GM12878 (cell line): ENCODE results near the gene NT5C2. TPM values are rescaled to one million over a fixed set of nuclear protein-coding genes. Genes with fewer than 3 reads are reported as not detected.

ENCODE experiments used
- ATAC-seq: fragments of 200-7000 bp; cut with Tn5 transposase; 3 replicates; pipeline ENCODE4 v1.9.1; 2020; ENCODE audit warnings: mild to moderate bottlenecking, moderate library complexity
- BruUV-seq: library from RNA; stranded (reverse); fragments of 400-500 nt; replicated peaks from 2 replicates; lab custom pipeline; 2021; lab: Mats Ljungman, UMichigan
- CTCF ChIA-PET: fragments of 300-600 bp; sonication (Branson Sonifier 250); formaldehyde crosslinking; extraction: SDS; loops from one replicate; lab custom pipeline; 2021; ENCODE audit warnings: inconsistent platforms; lab: Yijun Ruan, JAX
- POLR2A ChIA-PET: fragments of 350-600 bp; formaldehyde crosslinking; extraction: SDS; loops from one replicate; lab custom pipeline; 2021; ENCODE audit warnings: inconsistent platforms; lab: Charles Lee
- RAD21 ChIA-PET: fragments of 300-600 bp; sonication (Branson Sonifier 250); formaldehyde crosslinking; loops from one replicate; lab custom pipeline; 2023; ENCODE audit warnings: antibody characterized with exemption; ENCODE audit not compliant: unreplicated experiment; lab: Charles Lee
- SMC1A ChIA-PET: fragments of 300-600 bp; sonication (Branson Sonifier 250); formaldehyde crosslinking; loops from one replicate; lab custom pipeline; 2023; ENCODE audit not compliant: unreplicated experiment, uncharacterized antibody; lab: Charles Lee
- DNase-seq: peaks from one replicate; pipeline ENCODE4 v3.0.0-alpha.2; 2011; ENCODE audit warnings: low read depth, low spot score
- FAIRE-seq: peaks from 3 replicates; lab custom pipeline; 2011; peaks lifted over from hg19 to GRCh38; lab: Jason Lieb, UNC
- H2AFZ ChIP-seq: 2 replicates; pipeline ENCODE4 v1.6.0; 2011; ENCODE audit warnings: low read depth, low read length, control low read depth; ENCODE audit not compliant: control insufficient read depth
- H3K27ac ChIP-seq: 2 replicates; pipeline ENCODE4 v1.5.1; 2011; ENCODE audit warnings: control low read depth; ENCODE audit not compliant: control insufficient read depth, insufficient read depth
- H3K27me3 ChIP-seq, 2 experiments: replicated peaks in 1 of 2; 2 replicates each; pipeline versions ENCODE4 v1.6.0 to v1.6.1; 2011; ENCODE audit warnings: low read length in 1 of 2; ENCODE audit not compliant: control insufficient read depth in 2 of 2, insufficient read depth in 2 of 2
- H3K36me3 ChIP-seq, 2 experiments: 2 replicates each; pipeline ENCODE4 v1.5.1; 2011; ENCODE audit warnings: low read length in 1 of 2; ENCODE audit not compliant: control insufficient read depth in 2 of 2, insufficient read depth in 2 of 2
- H3K4me1 ChIP-seq: 2 replicates; pipeline ENCODE4 v1.6.1; 2011; ENCODE audit warnings: mild to moderate bottlenecking, low read length, moderate library complexity, mixed read lengths; ENCODE audit not compliant: control insufficient read depth, insufficient read depth
- H3K4me2 ChIP-seq: 2 replicates; pipeline ENCODE4 v1.6.0; 2011; ENCODE audit warnings: control low read depth; ENCODE audit not compliant: control insufficient read depth, insufficient read depth
- H3K4me3 ChIP-seq: fragments of 200-600 bp; sonication (generic); 2 replicates; pipeline ENCODE4 v1.5.1; 2016
- H3K79me2 ChIP-seq: 2 replicates; pipeline ENCODE4 v1.6.0; 2011; ENCODE audit warnings: low read length; ENCODE audit not compliant: control insufficient read depth, insufficient read depth
- H3K9ac ChIP-seq: 2 replicates; pipeline ENCODE4 v1.8.0; 2011; ENCODE audit warnings: low read length, control low read depth, mixed read lengths; ENCODE audit not compliant: control insufficient read depth, insufficient read depth
- H3K9me3 ChIP-seq: replicated peaks from 3 replicates; pipeline ENCODE4 v1.5.1; 2011; ENCODE audit warnings: mild to moderate bottlenecking, low read length; ENCODE audit not compliant: control insufficient read depth, insufficient read depth
- H4K20me1 ChIP-seq: 2 replicates; pipeline ENCODE4 v1.6.0; 2011; ENCODE audit not compliant: control insufficient read depth, insufficient read depth
- CHD1 ChIP-seq: IDR thresholded peaks from 2 replicates; pipeline ENCODE4 v1.6.1; 2012; ENCODE audit warnings: low read depth, low read length, improper control_type of control experiment
- WGBS: methylation state at CpG from one replicate; pipeline ENCODE4 v1.1.6; 2016; ENCODE audit warnings: low lambda C conversion rate; ENCODE audit not compliant: insufficient replicate concordance, insufficient coverage; ENCODE audit errors: missing lambda C conversion rate; 5-methylcytosine and 5-hydroxymethylcytosine counted together
- in situ Hi-C: fragments of 300-500 bp; cut with MboI; formaldehyde crosslinking; loops from 9 replicates; pipeline ENCODE4 v1.14.3; 2018; ENCODE audit warnings: mixed read lengths
- intact Hi-C: fragments of 100-400 bp; cut with micrococcal nuclease; formaldehyde crosslinking; loops from one replicate; pipeline ENCODE4 v1.14.2; 2022; ENCODE audit not compliant: unreplicated experiment
- polyA plus RNA-seq, 11 experiments: library from polyadenylated mRNA; depleted of rRNA in 4 of 11; unstranded in 6 of 11; stranded (reverse) in 5 of 11; fragments of >200 nt; fragmentation: Nextera tagmentation in 4 of 11; fragmentation: Illumina TruSeq in 1 of 11; extraction: Ambion mirVana in 4 of 11; extraction: Trizol in 1 of 11; gene quantifications; 1 replicate in 1 of 11; 2 replicates in 10 of 11; pipeline versions ENCODE4 v1.2.1 to v1.2.3, GENCODE V29; 2011 to 2016; ENCODE audit warnings: inconsistent platforms in 2 of 11, missing spikeins in 2 of 11, low read depth in 1 of 11
- total RNA-seq, 4 experiments: library from RNA; depleted of rRNA in 3 of 4; stranded (reverse); fragments of >200 nt in 3 of 4; fragmentation: Illumina TruSeq in 1 of 4; extraction: Trizol in 1 of 4; gene quantifications; 2 replicates each; pipeline versions ENCODE4 v1.2.1 to v1.2.3, GENCODE V29; 2013 to 2021
- TF ChIP-seq, protein P1 (sequence below): fragments of 450-650 bp; IDR thresholded peaks from 2 replicates; pipeline ENCODE4 v1.6.1; 2017; ENCODE audit warnings: mild to moderate bottlenecking, moderate library complexity
- TF ChIP-seq, protein P2 (sequence below): fragments of 450-650 bp; IDR thresholded peaks from 2 replicates; pipeline ENCODE4 v1.6.1; 2017; ENCODE audit warnings: mild to moderate bottlenecking, moderate library complexity
- TF ChIP-seq, protein P3 (sequence below): fragments of 150-350 bp; IDR thresholded peaks from 2 replicates; pipeline ENCODE4 v1.6.1; 2016; ENCODE audit warnings: low read depth, low read length

NT5C2 gene
- total and polyA plus RNA-seq, 10 of the 15 experiments (the other 5 are each of a cell fraction or from before 2014, with no cell fraction given): 15.8 to 70.1 (median 56.0) TPM

DNA sequence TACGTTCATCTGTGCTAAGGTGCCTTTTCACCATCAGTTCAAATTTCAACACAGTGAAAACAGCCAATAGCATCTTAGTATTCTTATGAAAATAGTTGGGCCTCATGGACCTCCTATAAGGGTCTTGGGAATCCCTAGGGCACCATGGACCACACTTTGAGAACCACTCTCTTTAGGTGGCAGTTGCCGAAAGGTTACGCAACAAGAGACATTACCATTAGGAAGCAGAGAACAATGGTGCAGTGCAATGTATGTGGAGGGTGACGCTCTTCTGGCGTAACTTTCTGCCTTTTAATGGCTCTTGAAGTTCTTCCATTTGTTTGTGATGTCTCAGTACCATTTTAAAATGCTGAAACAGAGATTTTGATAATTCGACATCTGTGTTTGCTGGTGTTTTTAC is 143.8 kb downstream of the NT5C2 start (continued):
- TF ChIP-seq, protein P1, sequence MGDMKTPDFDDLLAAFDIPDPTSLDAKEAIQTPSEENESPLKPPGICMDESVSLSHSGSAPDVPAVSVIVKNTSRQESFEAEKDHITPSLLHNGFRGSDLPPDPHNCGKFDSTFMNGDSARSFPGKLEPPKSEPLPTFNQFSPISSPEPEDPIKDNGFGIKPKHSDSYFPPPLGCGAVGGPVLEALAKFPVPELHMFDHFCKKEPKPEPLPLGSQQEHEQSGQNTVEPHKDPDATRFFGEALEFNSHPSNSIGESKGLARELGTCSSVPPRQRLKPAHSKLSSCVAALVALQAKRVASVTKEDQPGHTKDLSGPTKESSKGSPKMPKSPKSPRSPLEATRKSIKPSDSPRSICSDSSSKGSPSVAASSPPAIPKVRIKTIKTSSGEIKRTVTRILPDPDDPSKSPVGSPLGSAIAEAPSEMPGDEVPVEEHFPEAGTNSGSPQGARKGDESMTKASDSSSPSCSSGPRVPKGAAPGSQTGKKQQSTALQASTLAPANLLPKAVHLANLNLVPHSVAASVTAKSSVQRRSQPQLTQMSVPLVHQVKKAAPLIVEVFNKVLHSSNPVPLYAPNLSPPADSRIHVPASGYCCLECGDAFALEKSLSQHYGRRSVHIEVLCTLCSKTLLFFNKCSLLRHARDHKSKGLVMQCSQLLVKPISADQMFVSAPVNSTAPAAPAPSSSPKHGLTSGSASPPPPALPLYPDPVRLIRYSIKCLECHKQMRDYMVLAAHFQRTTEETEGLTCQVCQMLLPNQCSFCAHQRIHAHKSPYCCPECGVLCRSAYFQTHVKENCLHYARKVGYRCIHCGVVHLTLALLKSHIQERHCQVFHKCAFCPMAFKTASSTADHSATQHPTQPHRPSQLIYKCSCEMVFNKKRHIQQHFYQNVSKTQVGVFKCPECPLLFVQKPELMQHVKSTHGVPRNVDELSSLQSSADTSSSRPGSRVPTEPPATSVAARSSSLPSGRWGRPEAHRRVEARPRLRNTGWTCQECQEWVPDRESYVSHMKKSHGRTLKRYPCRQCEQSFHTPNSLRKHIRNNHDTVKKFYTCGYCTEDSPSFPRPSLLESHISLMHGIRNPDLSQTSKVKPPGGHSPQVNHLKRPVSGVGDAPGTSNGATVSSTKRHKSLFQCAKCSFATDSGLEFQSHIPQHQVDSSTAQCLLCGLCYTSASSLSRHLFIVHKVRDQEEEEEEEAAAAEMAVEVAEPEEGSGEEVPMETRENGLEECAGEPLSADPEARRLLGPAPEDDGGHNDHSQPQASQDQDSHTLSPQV: no peak
- TF ChIP-seq, protein P2, sequence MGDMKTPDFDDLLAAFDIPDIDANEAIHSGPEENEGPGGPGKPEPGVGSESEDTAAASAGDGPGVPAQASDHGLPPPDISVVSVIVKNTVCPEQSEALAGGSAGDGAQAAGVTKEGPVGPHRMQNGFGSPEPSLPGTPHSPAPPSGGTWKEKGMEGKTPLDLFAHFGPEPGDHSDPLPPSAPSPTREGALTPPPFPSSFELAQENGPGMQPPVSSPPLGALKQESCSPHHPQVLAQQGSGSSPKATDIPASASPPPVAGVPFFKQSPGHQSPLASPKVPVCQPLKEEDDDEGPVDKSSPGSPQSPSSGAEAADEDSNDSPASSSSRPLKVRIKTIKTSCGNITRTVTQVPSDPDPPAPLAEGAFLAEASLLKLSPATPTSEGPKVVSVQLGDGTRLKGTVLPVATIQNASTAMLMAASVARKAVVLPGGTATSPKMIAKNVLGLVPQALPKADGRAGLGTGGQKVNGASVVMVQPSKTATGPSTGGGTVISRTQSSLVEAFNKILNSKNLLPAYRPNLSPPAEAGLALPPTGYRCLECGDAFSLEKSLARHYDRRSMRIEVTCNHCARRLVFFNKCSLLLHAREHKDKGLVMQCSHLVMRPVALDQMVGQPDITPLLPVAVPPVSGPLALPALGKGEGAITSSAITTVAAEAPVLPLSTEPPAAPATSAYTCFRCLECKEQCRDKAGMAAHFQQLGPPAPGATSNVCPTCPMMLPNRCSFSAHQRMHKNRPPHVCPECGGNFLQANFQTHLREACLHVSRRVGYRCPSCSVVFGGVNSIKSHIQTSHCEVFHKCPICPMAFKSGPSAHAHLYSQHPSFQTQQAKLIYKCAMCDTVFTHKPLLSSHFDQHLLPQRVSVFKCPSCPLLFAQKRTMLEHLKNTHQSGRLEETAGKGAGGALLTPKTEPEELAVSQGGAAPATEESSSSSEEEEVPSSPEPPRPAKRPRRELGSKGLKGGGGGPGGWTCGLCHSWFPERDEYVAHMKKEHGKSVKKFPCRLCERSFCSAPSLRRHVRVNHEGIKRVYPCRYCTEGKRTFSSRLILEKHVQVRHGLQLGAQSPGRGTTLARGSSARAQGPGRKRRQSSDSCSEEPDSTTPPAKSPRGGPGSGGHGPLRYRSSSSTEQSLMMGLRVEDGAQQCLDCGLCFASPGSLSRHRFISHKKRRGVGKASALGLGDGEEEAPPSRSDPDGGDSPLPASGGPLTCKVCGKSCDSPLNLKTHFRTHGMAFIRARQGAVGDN: no peak
- no peak for TF ChIP-seq CHD1

DNA sequence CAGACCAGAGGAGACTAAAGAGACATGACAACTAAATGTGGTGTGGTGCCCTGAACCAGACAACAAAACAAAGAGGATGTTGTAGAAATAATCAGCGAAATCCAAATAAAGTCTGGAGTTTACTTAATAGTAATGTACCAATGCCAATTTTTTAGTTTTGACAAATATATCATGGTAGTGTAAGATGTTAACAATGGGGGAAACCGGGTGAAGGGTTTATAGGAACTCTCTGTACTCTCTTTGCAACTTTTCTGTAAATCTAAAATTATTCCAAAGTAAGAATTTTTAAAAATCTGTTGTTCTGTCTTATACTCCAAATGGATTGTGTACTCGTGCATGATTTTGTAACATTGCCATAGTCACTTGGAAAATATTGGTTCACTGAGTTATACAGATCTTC is 145.7 kb downstream of the NT5C2 start:
- DNase-seq: no peak
- FAIRE-seq: no peak
- H4K20me1 ChIP-seq: no peaks in the 10 kb centered on the region
- ChIA-PET POLR2A (no interaction called here), SMC1A (interaction anchor here (2.1 kb wide), 1 partner anchor 15 kb away, joined by 5 read pairs; no protein-coding TSS in a partner anchor), CTCF (interaction anchor here (1.6 to 1.8 kb wide), 2 partner anchors 129 to 287 kb away, joined by 4 to 5 read pairs; partner anchors contain the start of gene CNNM2), RAD21 (no interaction called here)
- H2AFZ ChIP-seq: no peak overlapping the region
- in situ Hi-C loops (no loop called here), intact Hi-C loops (no loop called here)
- H3K4me1 ChIP-seq: no peaks in the 10 kb centered on the region
- no peak for ATAC-seq
- H3K4me2 ChIP-seq: no peak overlapping the region
- H3K4me3 ChIP-seq: no peak overlapping the region
- TF ChIP-seq, protein P3, sequence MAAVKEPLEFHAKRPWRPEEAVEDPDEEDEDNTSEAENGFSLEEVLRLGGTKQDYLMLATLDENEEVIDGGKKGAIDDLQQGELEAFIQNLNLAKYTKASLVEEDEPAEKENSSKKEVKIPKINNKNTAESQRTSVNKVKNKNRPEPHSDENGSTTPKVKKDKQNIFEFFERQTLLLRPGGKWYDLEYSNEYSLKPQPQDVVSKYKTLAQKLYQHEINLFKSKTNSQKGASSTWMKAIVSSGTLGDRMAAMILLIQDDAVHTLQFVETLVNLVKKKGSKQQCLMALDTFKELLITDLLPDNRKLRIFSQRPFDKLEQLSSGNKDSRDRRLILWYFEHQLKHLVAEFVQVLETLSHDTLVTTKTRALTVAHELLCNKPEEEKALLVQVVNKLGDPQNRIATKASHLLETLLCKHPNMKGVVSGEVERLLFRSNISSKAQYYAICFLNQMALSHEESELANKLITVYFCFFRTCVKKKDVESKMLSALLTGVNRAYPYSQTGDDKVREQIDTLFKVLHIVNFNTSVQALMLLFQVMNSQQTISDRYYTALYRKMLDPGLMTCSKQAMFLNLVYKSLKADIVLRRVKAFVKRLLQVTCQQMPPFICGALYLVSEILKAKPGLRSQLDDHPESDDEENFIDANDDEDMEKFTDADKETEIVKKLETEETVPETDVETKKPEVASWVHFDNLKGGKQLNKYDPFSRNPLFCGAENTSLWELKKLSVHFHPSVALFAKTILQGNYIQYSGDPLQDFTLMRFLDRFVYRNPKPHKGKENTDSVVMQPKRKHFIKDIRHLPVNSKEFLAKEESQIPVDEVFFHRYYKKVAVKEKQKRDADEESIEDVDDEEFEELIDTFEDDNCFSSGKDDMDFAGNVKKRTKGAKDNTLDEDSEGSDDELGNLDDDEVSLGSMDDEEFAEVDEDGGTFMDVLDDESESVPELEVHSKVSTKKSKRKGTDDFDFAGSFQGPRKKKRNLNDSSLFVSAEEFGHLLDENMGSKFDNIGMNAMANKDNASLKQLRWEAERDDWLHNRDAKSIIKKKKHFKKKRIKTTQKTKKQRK: no peak
- H3K79me2 ChIP-seq: no peaks in the 10 kb centered on the region
- no peak overlapping the region for H3K9ac ChIP-seq
- WGBS: 29% methylated on average over 3 of the region's 3 CpGs
- H3K36me3 ChIP-seq: no peaks in the 10 kb centered on the region
- no TSS peak for BruUV-seq
- no peak overlapping the region for H3K27ac ChIP-seq
- no peaks in the 10 kb centered on the region for H3K9me3 ChIP-seq
- H3K27me3 ChIP-seq: no peaks in the 10 kb centered on the region
